NCI-H345 (cell line): ENCODE data around the gene MN1.

Experiments
- DNase-seq: peaks from one replicate; lab custom pipeline; 2025; lab: John Stamatoyannopoulos, UW

MN1 gene

GRCh38 chr22:27785831-27786230 is 15.7 kb downstream of the MN1 start:
- no peak for DNase-seq

DNA sequence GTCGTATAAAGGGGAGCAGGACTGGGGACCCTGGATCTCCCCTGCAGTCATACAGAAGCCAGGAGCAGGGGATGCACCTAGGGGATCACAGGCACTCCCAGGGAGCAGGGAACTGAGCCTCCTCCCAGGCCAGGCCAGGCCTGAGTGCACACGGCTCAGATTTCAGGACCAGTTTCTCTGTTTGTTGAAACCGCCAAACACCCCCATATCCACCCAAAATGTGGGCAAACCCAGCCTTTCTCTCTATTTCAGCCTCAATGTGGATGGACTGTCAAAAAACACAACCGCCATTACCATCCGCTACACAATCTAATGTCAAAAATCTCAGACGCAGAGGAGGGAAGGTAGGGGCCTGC is 17.5 kb downstream of the MN1 start:
- DNase-seq = no peak

DNA sequence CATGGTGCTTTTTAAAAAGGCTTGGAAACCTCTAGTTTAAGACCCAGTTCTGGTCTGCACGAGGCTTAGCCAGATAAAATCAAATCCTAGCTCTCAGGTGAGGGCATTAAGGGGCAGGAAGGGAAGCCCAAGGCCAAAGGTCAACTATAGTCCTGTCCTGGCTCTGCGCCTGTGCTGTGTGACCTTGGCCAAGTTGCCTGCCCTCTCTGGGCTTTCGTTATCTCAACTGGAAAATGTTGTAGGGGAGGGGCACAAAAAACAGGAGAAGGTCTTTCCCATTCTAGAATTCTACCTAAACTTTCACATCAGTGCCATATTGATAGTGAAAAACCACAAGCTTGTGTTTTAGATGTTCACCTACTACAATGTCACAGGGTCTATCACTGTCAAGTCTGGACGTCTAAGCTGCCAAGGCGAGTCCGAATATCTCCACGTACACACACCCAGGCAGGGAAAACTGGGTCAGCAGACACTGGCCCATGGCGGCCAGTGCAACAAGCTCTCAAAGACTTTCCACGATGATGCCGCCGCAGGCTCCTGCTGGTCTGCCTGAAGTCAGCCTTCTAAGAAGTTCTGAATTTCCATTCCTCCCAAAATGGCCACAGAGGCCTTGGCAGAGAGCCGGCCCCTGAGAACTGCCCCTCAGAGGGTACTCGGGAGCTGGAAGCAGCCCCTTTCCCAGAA is 18.0 kb downstream of the MN1 start:
- no peak for DNase-seq

DNA sequence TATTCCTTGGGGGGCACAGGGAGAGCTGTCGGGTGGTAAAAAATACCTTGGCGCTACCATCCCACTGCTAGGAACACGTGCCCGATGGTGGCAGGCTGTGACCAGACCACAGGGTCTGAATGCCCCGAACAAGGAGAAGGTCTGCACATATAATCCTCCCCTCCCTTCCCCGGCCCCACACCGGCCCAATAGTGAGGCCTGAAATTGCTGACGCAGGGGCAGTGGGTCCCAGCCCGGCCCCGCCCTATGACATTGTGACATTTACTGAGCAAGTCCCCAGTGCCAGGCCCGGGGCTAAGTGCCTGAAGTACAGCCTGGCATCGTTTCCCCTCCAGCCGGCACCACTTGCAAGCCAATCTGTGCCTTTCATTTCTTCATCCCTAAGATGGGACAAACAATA is 19.5 kb downstream of the MN1 start:
- DNase-seq = no peak

DNA sequence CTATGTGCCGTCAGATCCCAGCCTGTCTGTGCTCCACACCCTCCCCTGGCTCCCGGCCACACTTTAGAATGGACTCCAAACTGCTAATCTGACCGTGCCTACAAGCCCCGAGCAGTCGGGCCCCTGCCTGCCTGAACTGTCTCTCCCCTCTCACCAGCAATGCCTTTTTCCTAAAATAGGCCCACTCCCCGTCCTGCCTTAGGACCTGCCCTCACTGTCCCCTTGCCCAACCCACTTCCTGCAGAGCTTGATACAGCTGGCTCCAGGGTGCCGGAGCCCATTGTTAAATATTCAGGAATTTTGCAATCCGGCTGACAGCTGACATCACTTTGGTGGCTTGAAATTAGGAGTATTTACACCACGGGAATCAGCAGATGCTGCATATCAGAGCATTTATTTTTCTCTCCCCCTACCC is 21.4 kb downstream of the MN1 start:
- no peak for DNase-seq

GRCh38 chr22:27779643-27780042 is 21.9 kb downstream of the MN1 start:
- DNase-seq = no peak

GRCh38 chr22:27778294-27779090 is 23.1 kb downstream of the MN1 start:
- DNase-seq = no peak

DNA sequence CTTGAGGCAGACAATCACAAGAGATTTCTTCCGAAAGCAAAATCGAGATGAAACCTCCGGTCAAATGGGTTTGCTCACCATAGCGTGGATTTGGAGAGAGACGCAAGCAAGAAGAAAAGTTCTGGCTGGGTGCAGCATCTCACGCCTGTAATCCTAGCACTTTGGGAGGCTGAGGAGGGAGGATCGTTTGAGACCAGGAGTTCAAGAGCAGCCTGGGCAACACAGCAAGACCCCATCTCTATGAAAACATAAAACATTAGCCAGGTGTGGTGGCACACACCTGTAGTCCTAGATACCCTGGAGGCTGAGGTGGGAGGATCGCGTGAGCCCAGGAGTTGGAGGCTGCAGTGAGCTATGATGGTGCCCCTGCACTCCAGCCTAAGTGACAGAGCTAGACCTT is 24.4 kb downstream of the MN1 start:
- no peak for DNase-seq

- DNase-seq = no peak
These were observed 25.0 kb downstream of the MN1 start for GRCh38 chr22:27776650-27776958.

- no peak for DNase-seq
These were observed 25.6 kb downstream of the MN1 start for GRCh38 chr22:27775758-27776649.

- no peak for DNase-seq
These were observed 26.4 kb downstream of the MN1 start for GRCh38 chr22:27775087-27775698.

DNA sequence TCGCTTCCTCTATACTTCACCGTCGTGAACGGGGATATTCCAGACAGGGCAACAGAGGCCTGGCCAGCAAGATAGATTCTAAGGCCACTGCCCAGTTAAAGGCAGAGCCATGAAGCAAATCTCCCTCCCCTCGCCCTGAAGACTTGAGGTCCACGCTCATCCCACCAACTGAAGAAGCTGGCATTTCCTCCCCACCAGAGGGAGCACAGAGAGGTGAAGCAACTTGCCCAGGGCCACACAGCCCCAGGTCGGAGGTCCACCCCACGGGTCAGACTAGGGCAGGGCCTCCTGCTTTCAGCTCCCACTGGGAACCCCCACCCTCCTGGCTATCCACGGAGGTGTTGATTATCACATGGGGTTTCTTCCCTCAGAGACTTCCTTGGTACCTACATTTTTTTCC is 27.4 kb downstream of the MN1 start:
- no peak for DNase-seq

DNA sequence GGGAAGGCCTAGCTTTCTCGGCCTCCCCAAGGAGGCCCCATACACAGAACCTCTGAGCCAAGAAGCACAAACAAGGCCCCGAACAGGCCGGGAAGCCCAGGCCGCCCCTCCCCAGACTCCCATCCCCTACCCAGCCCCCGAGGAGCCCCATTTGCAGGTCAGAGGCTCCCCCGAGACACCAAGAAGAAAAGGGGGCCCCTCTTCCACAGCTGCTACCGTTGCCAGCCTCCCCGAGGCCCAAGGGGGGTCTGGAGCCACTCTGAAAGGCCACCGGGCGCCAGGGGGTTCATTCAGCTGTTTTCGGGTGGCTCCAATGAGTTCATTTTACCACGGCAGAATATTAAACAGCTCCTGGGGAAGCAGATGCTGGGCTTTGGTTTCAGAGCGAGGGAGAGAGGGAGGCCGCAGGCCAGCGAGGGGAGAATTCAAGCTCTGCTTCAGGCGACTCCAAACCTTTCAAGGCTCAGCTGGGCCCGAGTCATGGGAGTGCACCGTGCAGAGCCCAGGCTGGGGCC is 28.5 kb downstream of the MN1 start:
- no peak for DNase-seq

DNA sequence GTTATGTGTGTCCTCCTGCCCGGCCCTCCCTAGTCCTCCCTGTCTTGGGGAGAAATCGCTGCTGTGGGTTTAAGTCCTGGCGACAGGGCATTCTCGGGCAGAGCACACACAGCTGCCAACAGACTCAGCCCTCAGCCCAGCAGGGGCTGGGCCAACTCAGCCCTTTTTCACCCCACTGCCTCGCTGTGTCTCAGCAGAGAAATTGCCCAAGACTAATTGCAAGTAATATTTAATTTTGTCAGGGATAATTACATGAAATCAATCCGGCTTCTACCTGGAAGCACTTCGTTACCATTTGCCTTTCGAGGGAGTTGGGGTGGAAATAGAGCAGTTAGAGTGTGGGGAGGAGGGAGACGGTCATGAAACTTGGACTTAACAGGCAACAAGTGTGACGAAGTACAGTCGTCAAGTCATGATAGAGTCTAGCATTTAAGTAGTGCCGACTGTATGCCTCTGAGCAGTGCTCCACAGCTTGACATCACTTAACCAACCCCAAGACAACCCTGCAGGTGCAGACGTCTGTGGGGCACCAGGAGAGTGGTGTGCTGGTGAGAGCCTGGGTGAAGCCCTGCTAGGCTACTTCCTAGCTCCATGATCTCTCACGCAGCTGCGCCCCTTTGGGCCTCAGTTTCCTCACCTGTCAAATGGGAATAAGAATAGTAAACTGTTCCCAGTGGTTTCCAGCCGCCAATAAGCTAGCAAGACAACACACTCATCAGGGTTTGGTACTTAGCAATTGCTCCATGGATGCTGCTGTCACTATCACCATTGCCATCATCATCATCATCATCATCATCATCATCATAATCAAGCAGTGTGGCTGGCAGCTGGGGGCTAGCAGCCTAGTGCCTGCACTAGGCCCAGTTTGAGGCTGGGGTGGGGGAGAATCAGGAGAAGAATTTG is 29.2 kb downstream of the MN1 start:
- no peak for DNase-seq

GRCh38 chr22:27771637-27772036 is 29.9 kb downstream of the MN1 start:
- DNase-seq = no peak

DNA sequence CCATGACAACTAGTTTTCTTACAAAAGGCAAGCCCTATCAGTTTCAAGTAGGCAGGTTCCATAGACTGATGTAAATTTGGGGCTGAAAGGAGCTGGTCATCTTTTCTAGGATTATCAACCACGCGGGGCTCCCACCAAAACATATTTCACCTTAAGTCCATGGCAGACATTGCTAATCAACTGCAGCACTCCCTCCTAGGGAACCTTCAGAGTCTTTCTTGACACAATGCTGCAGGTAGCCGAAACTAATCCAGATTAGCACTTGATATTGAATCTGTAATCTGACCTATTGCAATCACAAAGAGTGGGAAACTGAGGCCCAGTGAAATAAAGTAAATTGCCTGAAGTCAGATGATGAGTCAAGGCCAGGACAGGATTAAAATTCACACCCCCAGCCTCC is 32.5 kb downstream of the MN1 start:
- DNase-seq = no peak

DNA sequence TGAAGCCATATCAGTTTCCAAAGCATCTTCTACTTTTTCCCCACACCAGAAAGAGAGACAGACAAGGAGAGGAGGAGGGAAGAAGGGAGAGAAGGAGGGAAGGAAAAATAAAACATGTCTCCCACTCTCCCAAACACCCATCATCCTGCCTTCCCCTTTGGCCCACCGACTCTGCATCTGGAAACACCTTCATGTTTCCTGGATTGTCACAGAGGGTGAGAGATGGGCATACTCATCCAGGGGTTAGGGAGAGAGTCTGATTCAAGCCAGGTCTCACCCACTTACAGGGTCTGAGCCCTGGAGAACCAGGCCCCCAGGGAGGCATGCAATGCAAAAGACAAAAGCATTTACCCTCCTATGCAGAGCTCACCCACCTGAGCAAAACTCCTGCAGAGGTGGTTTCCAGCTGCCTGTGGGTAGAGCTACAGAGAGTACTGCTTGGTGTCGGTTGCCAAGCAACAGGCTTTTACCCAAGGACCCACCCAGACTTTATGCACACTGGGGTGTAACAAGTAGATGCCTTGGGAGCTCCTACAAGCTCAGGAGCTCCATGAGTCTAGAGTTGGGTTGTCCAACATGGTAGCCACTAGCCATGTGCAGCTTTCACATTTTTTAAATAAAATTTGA is 33.4 kb downstream of the MN1 start:
- no peak for DNase-seq

- no peak for DNase-seq
These were observed 34.9 kb downstream of the MN1 start for GRCh38 chr22:27766679-27767078.

GRCh38 chr22:27765706-27766291 is 35.8 kb downstream of the MN1 start:
- no peak for DNase-seq

DNA sequence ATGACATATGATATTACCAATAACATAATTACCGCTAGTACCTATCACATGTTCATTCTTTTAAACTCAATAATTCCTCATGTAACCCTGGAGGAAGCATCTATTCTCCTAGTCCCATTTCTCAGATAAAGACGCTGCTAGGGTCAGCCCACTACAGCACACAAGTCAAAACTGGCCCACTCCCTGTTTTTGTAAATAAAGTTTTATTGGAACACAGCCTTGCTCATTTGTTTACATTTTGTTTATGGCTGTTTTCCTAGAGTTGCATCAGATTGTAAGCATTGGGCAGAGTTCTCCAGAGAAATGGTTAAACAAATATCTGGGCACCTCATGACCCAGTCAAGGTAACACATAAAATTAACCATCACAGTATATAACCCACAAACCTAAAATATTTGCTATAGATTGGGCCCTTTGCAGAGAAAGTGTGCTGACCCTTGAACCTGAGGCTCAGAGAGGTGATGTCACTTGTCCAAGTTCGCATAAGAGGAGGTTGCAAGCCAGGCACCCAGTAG is 36.8 kb downstream of the MN1 start:
- no peak for DNase-seq
